GM19351 (cell line): ENCODE results near the gene CNTNAP5.

Experiments used
- ATAC-seq: cut with Tn5 transposase; IDR thresholded peaks from one replicate; pipeline ENCODE4 v1.9.1; 2021; ENCODE audit warnings: mild to moderate bottlenecking, moderate library complexity; ENCODE audit not compliant: unreplicated experiment

The CNTNAP5 gene

DNA sequence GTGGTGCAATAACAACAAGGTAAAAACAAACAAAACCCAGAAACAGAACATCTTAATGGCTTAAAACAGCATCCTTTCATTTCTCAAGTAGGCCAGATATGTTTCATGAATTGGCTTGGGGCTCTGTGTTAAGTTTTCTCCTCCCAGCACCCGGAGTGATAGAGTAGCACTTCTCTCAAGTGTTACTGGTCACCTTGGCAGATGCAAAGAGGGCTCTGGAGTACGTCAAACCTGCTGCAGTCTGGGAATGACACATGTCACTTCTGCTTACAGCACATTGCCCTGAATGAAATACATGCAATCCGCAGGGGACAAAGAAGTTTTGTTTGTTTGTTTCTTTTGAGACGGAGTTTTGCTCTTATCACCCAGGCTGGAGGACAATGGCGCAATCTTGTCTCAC, 639.3 kb downstream of the CNTNAP5 start:
- ATAC-seq: no peak

DNA sequence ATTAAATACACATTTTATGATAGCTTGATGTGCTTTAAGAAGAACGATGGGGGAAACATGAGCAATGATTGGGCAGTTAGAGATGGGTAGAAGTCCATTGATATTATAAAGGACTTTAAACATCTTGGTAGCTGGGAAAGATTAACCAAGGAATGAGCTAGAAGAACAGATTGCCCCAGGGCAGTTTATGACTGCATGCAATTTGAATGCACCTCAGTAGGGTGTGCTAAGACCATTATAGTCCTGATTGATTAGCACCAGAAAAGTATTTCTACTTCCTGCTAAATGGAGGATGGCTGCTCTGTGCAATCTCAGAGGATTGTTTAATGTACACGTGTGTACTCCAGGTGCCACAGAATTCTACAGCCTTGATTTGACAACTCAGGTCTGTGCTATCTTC, 641.9 kb downstream of the CNTNAP5 start:
- no peak for ATAC-seq

DNA sequence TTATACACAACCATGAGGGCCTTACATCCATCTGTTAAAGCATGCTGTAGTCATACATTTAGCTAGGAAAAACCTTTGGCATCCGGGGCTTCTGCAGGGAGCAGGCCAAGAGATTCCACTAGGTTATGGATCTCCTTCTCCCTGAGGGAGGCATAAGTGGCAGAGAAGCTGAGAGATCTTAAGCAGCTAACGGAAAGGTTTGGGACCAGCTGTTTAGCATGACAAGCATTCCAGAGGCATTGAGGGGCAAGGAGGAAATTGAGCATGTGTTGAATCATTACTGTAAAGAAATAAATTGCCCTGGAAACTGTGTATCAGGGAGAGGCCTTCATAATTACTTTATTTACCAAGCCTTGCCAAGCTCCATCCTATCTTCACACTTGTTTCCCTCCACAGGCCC, 643.1 kb downstream of the CNTNAP5 start:
- ATAC-seq: no peak

DNA sequence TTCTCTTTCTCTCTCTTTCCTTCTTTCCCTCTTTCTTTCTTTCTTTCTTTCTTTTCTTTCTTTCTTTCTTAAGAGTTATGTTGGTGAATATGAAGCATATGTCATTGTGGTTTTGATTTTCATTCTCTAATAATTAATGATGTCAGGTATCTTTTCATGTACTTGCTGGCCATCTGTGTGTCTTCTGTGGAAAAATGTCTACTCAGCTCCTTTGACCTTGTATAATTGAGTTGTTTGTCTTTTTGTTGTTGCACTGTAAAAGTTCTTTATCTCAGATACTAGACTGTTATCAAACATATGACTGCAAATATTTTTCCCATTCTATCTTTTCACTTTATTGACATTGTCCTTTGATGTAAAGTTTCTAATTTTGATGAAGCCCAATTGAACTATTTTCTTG, 645.1 kb downstream of the CNTNAP5 start:
- no peak for ATAC-seq

DNA sequence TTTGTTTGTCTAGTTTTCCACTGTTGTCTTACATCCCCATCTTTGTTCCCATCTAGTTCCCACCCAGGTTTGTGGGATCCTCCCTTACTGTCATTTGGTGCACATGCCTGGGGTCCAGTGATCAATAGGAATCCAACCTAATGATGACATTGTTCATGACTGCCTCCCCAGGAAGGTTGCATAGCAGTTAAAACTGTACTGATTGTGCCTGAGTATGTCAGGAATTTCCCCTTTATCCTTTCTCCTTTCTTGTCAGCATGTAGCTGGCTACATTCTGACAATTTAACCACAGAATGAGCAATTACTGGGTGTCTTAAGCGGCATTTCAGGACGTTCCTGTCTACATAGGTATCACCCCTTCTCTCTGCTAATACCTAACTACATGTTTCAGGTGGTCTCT, 653.0 kb downstream of the CNTNAP5 start:
- ATAC-seq: no peak

DNA sequence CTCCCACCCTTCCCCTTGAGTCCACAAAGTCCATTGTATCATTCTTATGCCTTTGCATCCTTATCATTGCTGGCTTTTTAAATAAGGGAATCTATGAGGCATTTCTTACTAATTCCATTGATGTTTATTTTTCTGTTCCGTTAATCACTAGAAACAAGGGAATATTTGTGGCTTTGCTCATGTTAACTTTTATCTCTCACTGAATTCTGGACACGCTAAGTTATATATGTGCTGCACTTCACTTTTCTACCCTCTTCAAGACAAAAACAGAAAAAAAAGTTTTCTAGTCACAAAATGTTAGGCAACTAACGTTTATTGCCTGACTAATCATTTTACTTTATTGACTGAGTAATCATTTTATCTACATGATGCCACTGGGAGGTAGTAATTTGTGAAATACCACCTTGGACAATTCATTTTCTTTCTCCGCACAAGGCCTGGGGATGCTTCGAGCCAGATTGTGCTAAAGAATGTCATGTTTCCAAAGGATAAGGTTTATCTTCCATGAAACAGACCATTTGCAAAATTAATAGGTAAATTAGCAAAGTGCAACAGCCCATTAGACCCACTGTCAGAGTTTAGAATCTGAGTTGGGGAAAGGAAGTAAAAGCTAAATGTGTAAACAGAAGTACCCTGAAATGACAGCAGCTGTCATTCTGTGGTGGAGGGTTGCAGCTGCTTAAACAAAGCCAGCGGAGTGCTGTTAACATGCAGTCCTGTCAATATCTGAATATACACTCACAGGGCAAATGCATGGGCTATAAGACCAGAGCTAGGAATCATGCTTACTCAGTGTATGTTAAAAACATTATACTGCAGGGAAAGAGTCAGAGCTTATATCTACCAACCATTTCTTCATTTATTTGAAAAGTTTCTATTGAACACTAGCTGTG, 658.7 kb downstream of the CNTNAP5 start:
- ATAC-seq: no peak

DNA sequence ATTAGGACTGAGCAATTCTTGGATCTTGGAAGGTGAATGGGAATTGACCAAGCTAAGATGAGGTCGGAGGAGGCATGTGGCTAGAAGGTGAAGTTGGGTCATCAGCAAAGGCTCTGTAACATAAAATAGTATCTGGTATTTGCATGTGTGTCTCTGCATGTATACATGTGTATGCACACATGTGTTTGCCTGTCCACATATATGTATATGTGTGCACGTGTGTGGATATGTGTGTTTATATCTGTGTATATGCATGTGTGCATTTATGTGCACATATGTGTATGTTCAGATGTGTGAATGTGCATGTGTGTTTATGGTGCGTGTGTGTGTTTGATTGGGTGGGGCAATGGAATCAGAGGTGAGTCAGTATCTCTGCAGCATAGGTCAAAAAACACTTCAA, 664.3 kb downstream of the CNTNAP5 start:
- no peak for ATAC-seq

DNA sequence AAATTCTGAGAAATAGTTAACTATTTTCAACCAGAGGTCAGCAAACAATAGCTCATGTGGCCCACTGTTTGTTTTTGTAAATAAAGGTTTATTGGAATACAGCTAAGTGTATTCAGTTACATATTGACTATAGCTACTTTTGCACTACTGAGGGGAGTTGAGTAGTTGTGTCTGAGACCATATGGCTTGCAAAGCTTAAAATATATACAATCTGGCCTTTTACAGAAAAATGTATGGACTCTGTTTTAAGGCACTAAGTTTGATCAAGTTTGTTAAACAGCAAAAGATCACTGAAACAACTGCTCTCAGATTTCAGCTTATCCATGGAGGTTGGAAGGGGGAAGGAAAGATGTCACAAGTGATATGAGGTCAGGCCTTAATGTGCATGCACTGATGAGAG, 667.1 kb downstream of the CNTNAP5 start:
- no peak for ATAC-seq

DNA sequence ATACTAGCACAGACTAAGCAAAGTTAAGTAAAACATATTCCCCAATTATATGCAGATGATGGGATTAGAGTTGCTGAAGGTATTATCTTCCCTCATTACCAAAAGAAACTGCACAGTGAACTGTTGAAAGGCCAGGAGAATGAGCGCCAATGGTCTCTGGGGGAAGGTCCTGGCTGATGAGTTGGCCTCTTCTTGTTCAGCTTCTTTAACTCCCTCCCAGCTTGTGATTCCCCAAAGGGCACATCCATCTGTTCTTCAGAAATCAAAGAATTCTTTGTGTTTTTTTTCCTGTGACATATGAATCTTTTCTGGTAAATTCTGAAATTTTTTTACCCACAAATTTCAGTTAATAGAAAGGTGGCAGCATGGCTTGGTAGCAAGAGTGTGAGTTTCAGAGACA, 667.6 kb downstream of the CNTNAP5 start:
- ATAC-seq: no peak

DNA sequence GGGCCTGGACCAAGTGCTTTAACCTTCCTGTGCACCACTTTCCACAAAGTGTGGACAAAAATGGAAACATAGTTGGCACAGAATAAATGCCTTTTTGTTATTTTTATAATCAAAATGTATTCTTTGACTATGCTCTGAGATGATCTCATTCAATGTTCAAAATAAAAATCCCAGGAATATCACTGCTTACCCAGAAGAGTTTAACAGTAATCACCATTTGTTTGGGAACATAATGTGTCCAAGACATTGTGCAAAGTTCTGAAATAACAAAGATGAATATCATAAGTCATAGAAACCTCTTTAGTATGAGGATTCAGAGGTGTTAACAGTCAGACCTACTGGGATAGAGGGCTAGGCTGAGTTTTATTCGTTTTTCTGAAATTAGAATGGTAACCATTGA, 668.1 kb downstream of the CNTNAP5 start:
- ATAC-seq: no peak

DNA sequence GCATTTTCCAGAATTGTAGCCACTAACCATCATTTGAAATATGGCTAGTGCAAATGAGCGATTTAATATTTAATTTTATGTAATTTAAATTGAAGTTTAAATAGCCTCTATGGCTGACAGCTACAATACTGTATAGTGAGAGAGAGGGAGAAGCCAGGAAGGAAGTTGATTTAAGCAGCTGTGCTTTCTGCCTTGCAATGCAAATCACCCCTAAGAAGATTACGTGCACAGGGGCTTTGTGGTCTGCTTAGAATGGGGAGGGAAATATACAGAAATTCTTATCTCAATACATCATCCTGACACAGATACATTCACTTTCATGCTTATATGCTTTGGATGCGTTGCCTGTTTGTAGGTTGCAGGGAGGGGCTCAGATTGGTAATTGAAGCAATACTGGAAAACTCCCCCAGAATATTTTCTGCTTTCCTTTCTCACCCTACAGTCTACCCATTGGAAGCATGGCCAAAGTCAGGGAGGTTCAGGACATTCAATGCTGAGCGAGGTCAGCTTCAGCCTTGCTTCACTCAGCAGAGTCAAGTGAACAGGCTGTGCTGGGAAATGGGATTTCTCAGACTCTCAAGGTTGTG, 674.0 kb downstream of the CNTNAP5 start:
- ATAC-seq: no peak

DNA sequence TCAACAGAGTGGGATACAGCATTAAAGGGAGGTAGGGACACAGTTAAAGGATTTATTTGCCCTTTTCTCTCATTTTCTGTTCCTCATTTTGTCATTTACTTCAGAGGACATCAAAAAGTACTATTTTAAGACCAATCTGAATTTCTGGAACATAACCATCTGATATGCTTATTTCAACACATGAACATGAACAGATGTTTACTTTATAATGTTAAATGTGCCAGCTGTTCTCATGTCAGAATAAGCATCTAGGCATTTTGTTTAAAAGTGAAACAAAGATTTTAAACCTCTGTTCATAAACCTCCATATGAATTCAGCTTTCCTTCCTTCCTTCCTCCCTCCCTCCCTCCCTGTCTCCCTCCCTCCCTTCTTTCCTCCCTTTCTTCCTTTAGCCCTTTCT, 677.7 kb downstream of the CNTNAP5 start:
- ATAC-seq: no peak

DNA sequence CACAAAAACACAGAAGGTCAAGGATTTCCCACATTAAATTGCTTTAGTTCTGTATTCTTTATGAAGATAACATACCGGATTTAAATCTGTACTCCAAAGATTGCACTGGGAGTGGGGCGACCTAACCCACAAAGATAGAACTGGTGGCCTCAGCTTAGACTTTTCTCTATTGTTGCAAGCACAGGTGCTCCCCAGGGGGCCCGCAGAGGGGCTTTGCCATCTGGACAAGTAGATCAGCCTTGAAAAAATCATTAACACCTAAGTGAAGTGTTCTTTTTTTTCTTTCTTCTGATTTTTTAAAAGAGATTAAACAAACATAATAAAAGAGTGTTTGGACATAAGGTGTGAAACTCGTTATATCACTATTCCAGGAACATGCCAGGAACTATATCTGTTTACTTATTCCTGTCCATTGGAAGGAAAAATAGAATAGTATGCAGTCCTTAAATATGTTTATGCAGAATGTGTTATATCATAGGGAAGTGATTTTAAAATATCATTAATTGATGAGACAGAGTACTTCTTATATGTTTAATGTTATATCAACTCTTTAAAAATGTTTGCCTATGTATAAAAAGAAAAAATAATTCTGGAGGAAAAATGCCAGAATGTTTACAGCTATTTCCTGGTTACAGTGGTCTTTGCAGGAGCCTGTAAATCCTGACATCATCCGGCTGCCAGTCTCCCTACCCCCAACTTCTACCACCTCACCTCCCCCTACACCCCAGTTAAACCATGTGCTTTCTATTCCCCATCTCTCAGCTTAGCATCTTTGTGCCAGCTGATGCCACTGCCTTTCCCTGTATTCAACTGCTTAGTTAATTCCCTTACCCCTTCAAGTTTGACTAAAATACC, 679.2 kb downstream of the CNTNAP5 start:
- no peak for ATAC-seq

DNA sequence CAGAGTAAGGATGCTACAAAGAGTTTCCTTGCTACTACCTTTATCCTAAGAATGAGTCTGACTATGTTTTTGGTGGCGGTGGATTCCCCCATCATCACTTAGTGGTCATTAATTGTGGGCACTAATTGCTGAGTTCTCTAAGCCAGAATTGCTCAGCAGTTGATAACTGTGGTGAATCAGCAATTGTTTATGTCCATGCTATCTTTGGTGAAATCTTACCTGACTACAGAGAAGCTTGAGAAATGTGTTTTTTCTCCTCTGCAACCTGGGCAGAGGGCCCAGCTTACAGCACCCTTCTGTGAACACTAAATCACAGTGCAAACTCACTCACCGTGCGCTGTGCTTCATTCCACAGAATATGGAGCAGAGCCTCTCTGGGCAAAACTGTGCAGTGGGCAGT, 683.6 kb downstream of the CNTNAP5 start:
- ATAC-seq: no peak

DNA sequence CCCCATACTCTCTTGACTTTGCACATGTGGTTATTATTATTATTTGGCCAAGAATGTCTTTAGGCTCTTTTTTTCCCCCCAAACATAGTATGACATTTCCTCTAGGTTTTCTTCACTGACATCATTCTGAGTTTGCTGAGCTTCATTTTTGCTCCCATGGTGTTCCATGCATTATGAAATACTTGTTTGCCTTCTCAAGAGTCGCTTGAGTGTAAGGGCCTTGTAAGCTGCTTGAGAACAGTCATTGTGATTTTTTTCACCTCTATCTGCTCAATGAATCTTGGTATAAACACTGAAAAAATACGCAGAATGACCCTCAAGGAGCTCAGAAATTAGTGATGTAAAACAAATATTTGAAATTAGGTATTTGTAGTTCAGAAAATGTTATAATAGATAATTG, 688.9 kb downstream of the CNTNAP5 start:
- ATAC-seq: no peak

DNA sequence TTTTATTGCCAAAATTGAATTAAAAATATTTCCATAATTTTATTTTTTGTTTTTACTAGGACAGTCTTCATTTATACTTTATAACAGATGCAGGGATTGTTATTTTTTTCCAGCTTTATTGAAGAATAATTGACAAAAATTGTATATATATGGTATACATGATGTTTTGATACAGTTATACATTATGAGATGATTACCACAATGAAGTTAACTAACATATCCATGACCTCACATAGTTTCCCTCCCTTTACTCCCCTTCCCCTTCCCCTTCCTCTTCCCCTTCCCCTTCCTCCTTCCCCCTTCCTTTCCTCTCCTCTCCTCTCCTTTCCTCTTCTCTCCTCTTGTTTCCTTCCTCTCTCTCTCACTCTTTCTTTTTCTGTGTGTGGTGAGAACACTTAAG, 700.1 kb downstream of the CNTNAP5 start:
- ATAC-seq: no peak

DNA sequence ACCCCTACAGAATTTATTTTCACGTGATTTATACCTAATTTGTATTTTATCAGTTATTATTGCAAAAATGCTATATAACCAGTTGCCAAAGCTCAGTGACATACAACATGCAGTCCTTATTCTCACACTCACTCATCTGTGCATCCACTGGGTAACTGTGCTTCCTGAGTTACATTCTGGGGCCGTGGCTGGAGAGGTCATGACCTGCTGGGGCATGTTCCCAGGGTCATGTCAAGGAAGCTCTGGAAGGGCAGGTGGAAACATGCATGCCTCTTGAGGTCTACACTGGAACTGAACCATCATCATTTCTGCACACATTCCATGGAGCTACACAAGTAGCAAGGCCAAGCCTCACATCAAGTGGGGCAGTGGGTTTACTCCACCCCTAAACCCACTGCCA, 715.5 kb downstream of the CNTNAP5 start:
- no peak for ATAC-seq

DNA sequence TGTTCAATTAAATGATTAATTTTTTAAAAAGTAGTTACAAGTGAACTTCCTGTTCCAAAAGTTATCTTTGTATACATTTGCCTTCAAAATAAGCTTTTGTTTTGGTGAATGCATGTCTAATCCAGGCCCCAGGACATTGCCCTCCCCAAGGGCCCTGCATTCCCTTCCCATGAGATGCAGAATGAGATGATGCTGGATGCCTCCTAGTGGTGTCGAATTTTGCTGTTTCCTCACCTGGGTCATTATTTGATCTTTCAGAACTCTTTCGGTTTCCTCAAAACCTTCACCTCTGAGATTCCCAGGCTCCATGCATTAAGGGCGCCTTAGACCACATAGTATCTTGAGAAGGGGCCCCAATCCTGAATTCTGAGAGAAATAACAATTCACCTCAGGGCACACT, 728.8 kb downstream of the CNTNAP5 start:
- no peak for ATAC-seq

DNA sequence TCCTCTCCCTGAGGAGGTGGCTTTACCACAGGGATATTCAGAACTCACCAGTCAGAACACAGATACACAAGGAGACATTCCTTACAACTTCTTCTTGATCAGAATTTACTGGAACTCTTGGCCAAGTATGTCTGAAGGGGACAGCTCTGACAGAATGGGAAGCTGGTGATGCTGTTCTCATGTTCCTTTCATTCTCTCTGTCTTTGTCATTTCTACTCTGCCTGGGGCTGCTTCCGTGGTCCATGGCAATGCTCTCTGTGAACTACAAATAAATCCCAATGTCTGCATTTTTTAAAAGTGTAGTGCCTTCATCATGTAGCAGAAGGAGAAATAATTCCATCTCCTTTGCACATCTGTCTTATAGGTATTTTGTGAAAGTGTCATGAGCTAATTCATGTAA, 730.3 kb downstream of the CNTNAP5 start:
- ATAC-seq: no peak

DNA sequence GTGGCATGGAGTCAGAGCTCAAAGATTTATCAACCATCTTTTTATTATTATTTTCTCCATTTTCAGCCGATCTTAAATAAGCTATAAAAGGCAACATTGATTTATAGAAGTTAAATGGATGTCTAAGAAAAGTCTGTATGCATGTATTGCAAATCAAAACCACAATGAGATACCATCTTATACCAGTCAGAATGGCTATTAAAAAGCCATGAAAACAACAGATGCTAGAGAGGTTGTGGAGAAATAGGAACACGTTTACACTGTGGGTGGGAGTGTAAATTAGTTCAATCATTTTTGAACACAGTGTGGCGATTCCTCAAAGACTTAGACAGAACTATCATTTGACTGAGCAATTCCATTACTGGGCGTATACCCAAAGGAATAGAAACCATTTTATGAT, 731.0 kb downstream of the CNTNAP5 start:
- ATAC-seq: no peak

DNA sequence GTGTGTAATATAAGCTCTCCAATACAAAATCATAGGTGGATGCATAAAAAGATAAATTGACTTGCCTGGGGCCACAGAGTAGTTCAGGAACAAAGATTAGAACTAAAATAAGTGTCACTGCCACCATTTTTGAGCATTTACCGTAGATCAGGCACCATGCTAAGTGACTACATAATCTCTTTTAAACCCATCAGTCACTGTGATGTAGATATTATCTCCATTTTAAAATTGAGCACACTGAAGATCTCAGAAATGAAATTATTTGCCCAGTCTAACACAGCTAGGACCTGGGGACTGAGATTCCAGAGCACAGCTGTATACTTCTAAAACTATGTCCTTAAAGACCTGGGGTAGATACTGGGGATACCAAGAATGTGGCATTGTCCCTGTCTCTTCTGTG, 737.3 kb downstream of the CNTNAP5 start:
- ATAC-seq: no peak

DNA sequence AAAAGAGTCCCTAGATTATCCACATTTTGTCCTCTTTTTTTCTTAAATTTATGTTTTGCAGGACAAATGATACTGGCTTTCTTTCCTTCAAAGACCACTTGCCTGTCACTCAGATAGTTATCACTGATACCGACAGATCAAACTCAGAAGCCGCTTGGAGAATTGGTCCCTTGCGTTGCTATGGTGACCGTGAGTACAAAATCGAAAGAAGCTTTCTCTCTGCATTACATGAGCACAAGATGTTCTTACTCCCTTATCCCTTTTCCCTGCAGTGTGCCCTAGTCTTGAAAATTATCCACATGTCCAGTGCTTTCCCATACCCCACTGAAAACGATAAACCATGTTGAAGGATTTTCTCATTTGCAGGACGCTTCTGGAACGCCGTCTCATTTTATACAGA, 738.5 kb downstream of the CNTNAP5 start:
- no peak for ATAC-seq
